Naive thymus-derived CD4-positive, alpha-beta T cell (primary cell): ENCODE results near the gene FXYD7. TPM values are rescaled to one million over a fixed set of nuclear protein-coding genes. Genes with fewer than 3 reads are reported as not detected.

ENCODE experiments used
- ATAC-seq: fragments of 150-1000 bp; cut with Tn5 transposase; 2 replicates; pipeline ENCODE4 v1.10.0; 2021; ENCODE audit warnings: mild to moderate bottlenecking, moderate library complexity
- CTCF ChIA-PET: fragments of 350-600 bp; sonication (Branson Sonifier 250); formaldehyde crosslinking; loops from one replicate; lab custom pipeline; 2021; ENCODE audit warnings: antibody characterized with exemption; lab: Charles Lee
- POLR2A ChIA-PET: fragments of 350-600 bp; sonication (Branson Sonifier 250); formaldehyde crosslinking; loops from one replicate; lab custom pipeline; 2021; ENCODE audit warnings: antibody characterized with exemption, inconsistent platforms; lab: Charles Lee
- DNase-seq, 9 donors: peaks; one replicate each; pipeline versions ENCODE4 v3.0.0 to v3.0.0-alpha.2; 2020 to 2022; ENCODE audit warnings: mixed read lengths in 1 of 9
- H3K27ac ChIP-seq: one replicate; pipeline ENCODE4 v1.7.0; 2013; ENCODE audit warnings: mild to moderate bottlenecking, low read depth, low read length, moderate library complexity
- H3K27me3 ChIP-seq, 2 donors: one replicate each; pipeline ENCODE4 v1.7.0; 2013; ENCODE audit warnings: low read length in 2 of 2, mild to moderate bottlenecking in 2 of 2, moderate library complexity in 2 of 2; ENCODE audit not compliant: control insufficient read depth in 2 of 2, insufficient read depth in 2 of 2
- H3K36me3 ChIP-seq, 3 experiments: 1 replicate in 2 of 3; 2 replicates in 1 of 3; pipeline ENCODE4 v1.7.0; 2013; ENCODE audit warnings: low read length in 3 of 3, mild to moderate bottlenecking in 3 of 3, moderate library complexity in 1 of 3; ENCODE audit not compliant: insufficient read depth in 3 of 3, control insufficient read depth in 2 of 3
- H3K4me1 ChIP-seq, 2 donors: one replicate each; pipeline ENCODE4 v1.7.0; 2013; ENCODE audit warnings: low read length in 2 of 2, mild to moderate bottlenecking in 2 of 2, moderate library complexity in 1 of 2; ENCODE audit not compliant: control insufficient read depth in 2 of 2, insufficient read depth in 2 of 2
- H3K4me3 ChIP-seq: 2 replicates; pipeline ENCODE4 v1.7.0; 2013; ENCODE audit warnings: mild to moderate bottlenecking, low read length
- H3K9me3 ChIP-seq, 3 experiments: 1 replicate in 2 of 3; 2 replicates in 1 of 3; pipeline ENCODE4 v1.7.0; 2013; ENCODE audit warnings: low read length in 3 of 3; ENCODE audit not compliant: control insufficient read depth in 2 of 3
- H3K27ac Mint-ChIP-seq, 9 donors: one replicate each; pipeline ENCODE4 v1.8.0; 2020 to 2022; ENCODE audit warnings: mixed read lengths in 9 of 9, mild to moderate bottlenecking in 8 of 9, moderate library complexity in 5 of 9, inconsistent platforms in 2 of 9
- H3K27me3 Mint-ChIP-seq, 5 donors: one replicate each; pipeline ENCODE4 v1.8.0; 2021 to 2022; ENCODE audit warnings: mixed read lengths in 5 of 5, mild to moderate bottlenecking in 1 of 5
- H3K36me3 Mint-ChIP-seq, 5 donors: one replicate each; pipeline ENCODE4 v1.8.0; 2020 to 2022; ENCODE audit warnings: mixed read lengths in 5 of 5, mild to moderate bottlenecking in 3 of 5, inconsistent platforms in 1 of 5
- H3K4me1 Mint-ChIP-seq, 7 donors: one replicate each; pipeline ENCODE4 v1.8.0; 2020 to 2022; ENCODE audit warnings: mixed read lengths in 7 of 7, mild to moderate bottlenecking in 3 of 7, inconsistent platforms in 1 of 7
- H3K4me3 Mint-ChIP-seq, 10 donors: one replicate each; pipeline ENCODE4 v1.8.0; 2020 to 2022; ENCODE audit warnings: mild to moderate bottlenecking in 10 of 10, mixed read lengths in 10 of 10, moderate library complexity in 6 of 10, inconsistent platforms in 2 of 10
- H3K9me3 Mint-ChIP-seq, 11 donors: one replicate each; pipeline ENCODE4 v1.8.0; 2020 to 2022; ENCODE audit warnings: mixed read lengths in 11 of 11, mild to moderate bottlenecking in 4 of 11, inconsistent platforms in 1 of 11, moderate library complexity in 1 of 11
- intact Hi-C, 2 donors: fragments of 100-400 bp; cut with micrococcal nuclease; formaldehyde crosslinking; loops; one replicate each; pipeline ENCODE4 v1.15.1; 2023
- polyA plus RNA-seq, 2 donors: library from polyadenylated mRNA; unstranded; fragments of 300-500 nt; fragmentation: Illumina TruSeq; gene quantifications; one replicate each; pipeline ENCODE4 v1.2.3, GENCODE V29; 2021
- total RNA-seq, 6 experiments: library from RNA in 5 of 6; stranded (reverse) in 5 of 6; gene quantifications; 1 replicate in 5 of 6; 2 replicates in 1 of 6; pipeline ENCODE4 v1.2.3 and lab custom pipeline; 2021 to 2026

FXYD7 gene
- total RNA-seq: 10 to 100 TPM in 1 of 5 experiments, 1 to 10 TPM in 4; 1.8 to 13.2 (median 3.5) TPM
- polyA plus RNA-seq: 1 to 10 TPM; 2.1 to 2.6 TPM
- total RNA-seq (lab: John Stamatoyannopoulos, UW): 1.2 reads per million

- Histone ChIP-seq H3K4me3 (peak within 1 kb of the TSS; percentile 65), H3K4me1 (peaks cover 28 to 34% of the 10 kb centered on the region in 2 donors), H3K27ac (no peak within 1 kb of the TSS), H3K27me3 (no peaks in the 10 kb centered on the region), H3K36me3 (no peaks in the 10 kb centered on the region), H3K9me3 (no peaks in the 10 kb centered on the region)
- H3K27me3 Mint-ChIP-seq: peaks cover 0 to 24% (median 0%) of the 10 kb centered on the region in 5 donors
- intact Hi-C loops: loop anchor here (1.0 to 10.0 kb wide), 6 partner anchors 10 to 499 kb away; partner anchors contain the start of genes ETV2 (in 1 of the 2), FFAR1 (in 1 of the 2), SCGB2B2 (in 1 of the 2) and USF2 (in 1 of the 2)
- H3K9me3 Mint-ChIP-seq: peaks cover 0 to 2% (median 0%) of the 10 kb centered on the region in 11 donors
- ChIA-PET CTCF (interaction anchor here (0.6 to 4.9 kb wide), 7 partner anchors 9 to 745 kb away, joined by 3 to 45 read pairs (median 4); partner anchors contain the start of gene FXYD5), POLR2A (interaction anchor here (0.6 to 6.6 kb wide), 8 partner anchors 11 to 138 kb away, joined by 3 to 54 read pairs (median 7); partner anchors contain the start of genes FXYD5 and USF2)
- DNase-seq (no peak), ATAC-seq (no peak)
- peaks cover 27 to 47% (median 40%) of the 10 kb centered on the region in 7 donors for H3K4me1 Mint-ChIP-seq
- peak within 1 kb of the TSS; percentile 14 to 93 (median 65) for H3K27ac Mint-ChIP-seq
- H3K4me3 Mint-ChIP-seq: peak within 1 kb of the TSS; percentile 45 to 96 (median 83)
- peaks cover 0 to 3% (median 0%) of the 10 kb centered on the region in 5 donors for H3K36me3 Mint-ChIP-seq
These were observed at the start of gene FXYD7 for GRCh38 chr19:35143231-35143715. TSS of gene FXYD7 (plus strand) at chr19:35143255. CDS start at chr19:35143334, 79 bp downstream.

- no peaks in the 10 kb centered on the region for H3K36me3 ChIP-seq
- Mint-ChIP-seq H3K36me3 (no peaks in the 10 kb centered on the region), H3K9me3 (peaks cover 0 to 2% (median 0%) of the 10 kb centered on the region in 11 donors), H3K27ac (no peak overlapping the region), H3K27me3 (peaks cover 0 to 10% (median 0%) of the 10 kb centered on the region in 5 donors), H3K4me1 (peaks cover 0 to 6% (median 4%) of the 10 kb centered on the region in 7 donors), H3K4me3 (no peak overlapping the region)
- peaks cover 4 to 7% of the 10 kb centered on the region in 2 donors for H3K4me1 ChIP-seq
- no peak overlapping the region for H3K4me3 ChIP-seq
- CTCF ChIA-PET: no interaction called here
- no peak overlapping the region for H3K27ac ChIP-seq
- no peaks in the 10 kb centered on the region for H3K9me3 ChIP-seq
- no peak for ATAC-seq
- intact Hi-C loops: loop anchor here in 1 of 2 donors (10.0 kb wide), 1 partner anchor 49 kb away; the partner anchor contains the start of gene HPN
- no peak for DNase-seq
- POLR2A ChIA-PET: no interaction called here
- H3K27me3 ChIP-seq: no peaks in the 10 kb centered on the region
These were observed 49.6 kb upstream of the FXYD7 start for GRCh38 chr19:35093430-35093829.

GRCh38 chr19:35093941-35094647 lies 49.0 kb upstream of the FXYD7 start:
- Mint-ChIP-seq H3K27me3 (peaks cover 0 to 8% (median 0%) of the 10 kb centered on the region in 5 donors), H3K36me3 (no peaks in the 10 kb centered on the region), H3K4me1 (peaks cover 0 to 6% (median 4%) of the 10 kb centered on the region in 7 donors), H3K4me3 (no peak overlapping the region), H3K9me3 (peaks cover 0 to 2% (median 0%) of the 10 kb centered on the region in 11 donors), H3K27ac (peak overlapping the region in 2 of 9 donors; percentile 63 to 68)
- no peak for DNase-seq
- intact Hi-C loops: loop anchor here in 1 of 2 donors (10.0 kb wide), 1 partner anchor 49 kb away; the partner anchor contains the start of gene HPN
- Histone ChIP-seq H3K4me1 (peaks cover 4 to 7% of the 10 kb centered on the region in 2 donors), H3K4me3 (no peak overlapping the region), H3K36me3 (no peaks in the 10 kb centered on the region), H3K9me3 (no peaks in the 10 kb centered on the region), H3K27me3 (no peaks in the 10 kb centered on the region), H3K27ac (no peak overlapping the region)
- ChIA-PET POLR2A (no interaction called here), CTCF (interaction anchor here (0.5 kb wide), 1 partner anchor 23 kb away, joined by 4 read pairs; no protein-coding TSS in a partner anchor)
- ATAC-seq: no peak

DNA sequence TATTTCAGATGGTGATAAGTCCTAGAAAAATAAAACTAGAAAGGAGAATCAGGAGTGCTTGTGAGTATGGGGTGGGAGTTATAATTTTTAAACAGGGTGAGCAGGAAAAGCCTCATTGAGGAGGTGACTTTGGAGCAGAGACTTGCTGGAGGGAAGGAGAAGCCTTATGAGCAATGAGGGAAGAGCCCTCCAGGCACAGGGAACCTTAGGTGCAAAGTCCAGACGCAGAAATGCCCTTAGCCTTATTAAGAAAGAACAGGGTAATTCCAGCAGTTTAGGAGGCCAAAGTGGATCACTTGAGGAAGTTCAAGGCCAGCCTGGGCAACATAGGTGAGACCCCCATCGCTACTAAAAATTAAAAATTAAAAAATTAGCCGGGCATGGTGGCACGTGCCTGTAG lies 48.4 kb upstream of the FXYD7 start:
- no peaks in the 10 kb centered on the region for H3K27me3 ChIP-seq
- H3K4me1 ChIP-seq: peaks cover 4 to 7% of the 10 kb centered on the region in 2 donors
- H3K4me3 Mint-ChIP-seq: no peak overlapping the region
- H3K4me1 Mint-ChIP-seq: peaks cover 0 to 6% (median 4%) of the 10 kb centered on the region in 7 donors
- peaks cover 0 to 2% (median 0%) of the 10 kb centered on the region in 11 donors for H3K9me3 Mint-ChIP-seq
- ChIA-PET CTCF (interaction anchor here (0.5 kb wide), 1 partner anchor 23 kb away, joined by 4 read pairs; no protein-coding TSS in a partner anchor), POLR2A (no interaction called here)
- intact Hi-C loops: loop anchor here in 1 of 2 donors (10.0 kb wide), 1 partner anchor 50 kb away; the partner anchor contains the start of gene HPN
- no peak overlapping the region for H3K27ac ChIP-seq
- H3K36me3 Mint-ChIP-seq: no peaks in the 10 kb centered on the region
- H3K27me3 Mint-ChIP-seq: peaks cover 0 to 8% (median 0%) of the 10 kb centered on the region in 5 donors
- ATAC-seq (no peak), DNase-seq (no peak)
- peak overlapping the region in 3 of 9 donors; percentile 34 to 68 (median 63) for H3K27ac Mint-ChIP-seq
- H3K9me3 ChIP-seq: no peaks in the 10 kb centered on the region
- H3K4me3 ChIP-seq: no peak overlapping the region
- no peaks in the 10 kb centered on the region for H3K36me3 ChIP-seq

- H3K4me3 Mint-ChIP-seq: no peak overlapping the region
- H3K9me3 ChIP-seq: no peaks in the 10 kb centered on the region
- H3K36me3 Mint-ChIP-seq: no peaks in the 10 kb centered on the region
- CTCF ChIA-PET: interaction anchor here (0.7 kb wide), 1 partner anchor 50 kb away, joined by 3 read pairs; no protein-coding TSS in a partner anchor
- H3K4me3 ChIP-seq: no peak overlapping the region
- H3K27me3 Mint-ChIP-seq: no peaks in the 10 kb centered on the region
- H3K36me3 ChIP-seq: no peaks in the 10 kb centered on the region
- H3K4me1 ChIP-seq: peaks cover 0 to under 1% of the 10 kb centered on the region in 2 donors
- no peaks in the 10 kb centered on the region for H3K4me1 Mint-ChIP-seq
- H3K9me3 Mint-ChIP-seq: peaks cover 0 to 2% (median 0%) of the 10 kb centered on the region in 11 donors
- H3K27me3 ChIP-seq: no peaks in the 10 kb centered on the region
- no peak overlapping the region for H3K27ac ChIP-seq
- POLR2A ChIA-PET: no interaction called here
- DNase-seq (no peak), ATAC-seq (no peak)
- peak overlapping the region in 1 of 9 donors; percentile 73 for H3K27ac Mint-ChIP-seq
- intact Hi-C loops: loop anchor here in 1 of 2 donors (10.0 kb wide), 1 partner anchor 51 kb away; the partner anchor contains the start of gene HPN
These were observed 47.2 kb upstream of the FXYD7 start for GRCh38 chr19:35095667-35096368.
